ENCODE data around the gene CORO7.

CORO7 gene

DNA sequence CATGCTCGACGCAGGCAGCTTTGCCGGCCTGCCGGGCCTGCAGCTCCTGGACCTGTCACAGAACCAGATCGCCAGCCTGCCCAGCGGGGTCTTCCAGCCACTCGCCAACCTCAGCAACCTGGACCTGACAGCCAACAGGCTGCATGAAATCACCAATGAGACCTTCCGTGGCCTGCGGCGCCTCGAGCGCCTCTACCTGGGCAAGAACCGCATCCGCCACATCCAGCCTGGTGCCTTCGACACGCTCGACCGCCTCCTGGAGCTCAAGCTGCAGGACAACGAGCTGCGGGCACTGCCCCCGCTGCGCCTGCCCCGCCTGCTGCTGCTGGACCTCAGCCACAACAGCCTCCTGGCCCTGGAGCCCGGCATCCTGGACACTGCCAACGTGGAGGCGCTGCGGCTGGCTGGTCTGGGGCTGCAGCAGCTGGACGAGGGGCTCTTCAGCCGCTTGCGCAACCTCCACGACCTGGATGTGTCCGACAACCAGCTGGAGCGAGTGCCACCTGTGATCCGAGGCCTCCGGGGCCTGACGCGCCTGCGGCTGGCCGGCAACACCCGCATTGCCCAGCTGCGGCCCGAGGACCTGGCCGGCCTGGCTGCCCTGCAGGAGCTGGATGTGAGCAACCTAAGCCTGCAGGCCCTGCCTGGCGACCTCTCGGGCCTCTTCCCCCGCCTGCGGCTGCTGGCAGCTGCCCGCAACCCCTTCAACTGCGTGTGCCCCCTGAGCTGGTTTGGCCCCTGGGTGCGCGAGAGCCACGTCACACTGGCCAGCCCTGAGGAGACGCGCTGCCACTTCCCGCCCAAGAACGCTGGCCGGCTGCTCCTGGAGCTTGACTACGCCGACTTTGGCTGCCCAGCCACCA is 35.1 kb downstream of the CORO7 start:
- TF ChIP-seq ZFX (IDR thresholded peaks at IDR 0.05): no peak
- TF ChIP-seq, protein P1, sequence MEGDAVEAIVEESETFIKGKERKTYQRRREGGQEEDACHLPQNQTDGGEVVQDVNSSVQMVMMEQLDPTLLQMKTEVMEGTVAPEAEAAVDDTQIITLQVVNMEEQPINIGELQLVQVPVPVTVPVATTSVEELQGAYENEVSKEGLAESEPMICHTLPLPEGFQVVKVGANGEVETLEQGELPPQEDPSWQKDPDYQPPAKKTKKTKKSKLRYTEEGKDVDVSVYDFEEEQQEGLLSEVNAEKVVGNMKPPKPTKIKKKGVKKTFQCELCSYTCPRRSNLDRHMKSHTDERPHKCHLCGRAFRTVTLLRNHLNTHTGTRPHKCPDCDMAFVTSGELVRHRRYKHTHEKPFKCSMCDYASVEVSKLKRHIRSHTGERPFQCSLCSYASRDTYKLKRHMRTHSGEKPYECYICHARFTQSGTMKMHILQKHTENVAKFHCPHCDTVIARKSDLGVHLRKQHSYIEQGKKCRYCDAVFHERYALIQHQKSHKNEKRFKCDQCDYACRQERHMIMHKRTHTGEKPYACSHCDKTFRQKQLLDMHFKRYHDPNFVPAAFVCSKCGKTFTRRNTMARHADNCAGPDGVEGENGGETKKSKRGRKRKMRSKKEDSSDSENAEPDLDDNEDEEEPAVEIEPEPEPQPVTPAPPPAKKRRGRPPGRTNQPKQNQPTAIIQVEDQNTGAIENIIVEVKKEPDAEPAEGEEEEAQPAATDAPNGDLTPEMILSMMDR (conservative IDR thresholded peaks at IDR 0.05): no peak
- H3K27ac ChIP-seq: no peak overlapping the region

GRCh38 chr16:4380119-4381063 is 36.0 kb downstream of the CORO7 start:
- TF ChIP-seq, protein P1 (conservative IDR thresholded peaks at IDR 0.05): no peak
- no peak for TF ChIP-seq ZFX (IDR thresholded peaks at IDR 0.05)
- peak overlapping the region; percentile 16; the same call in 1 of the 2 replicates for H3K27ac ChIP-seq

GRCh38 chr16:4378999-4379690 is 37.3 kb downstream of the CORO7 start:
- TF ChIP-seq ZFX (IDR thresholded peaks at IDR 0.05): no peak
- TF ChIP-seq, protein P1 (conservative IDR thresholded peaks at IDR 0.05): no peak
- H3K27ac ChIP-seq: no peak overlapping the region

DNA sequence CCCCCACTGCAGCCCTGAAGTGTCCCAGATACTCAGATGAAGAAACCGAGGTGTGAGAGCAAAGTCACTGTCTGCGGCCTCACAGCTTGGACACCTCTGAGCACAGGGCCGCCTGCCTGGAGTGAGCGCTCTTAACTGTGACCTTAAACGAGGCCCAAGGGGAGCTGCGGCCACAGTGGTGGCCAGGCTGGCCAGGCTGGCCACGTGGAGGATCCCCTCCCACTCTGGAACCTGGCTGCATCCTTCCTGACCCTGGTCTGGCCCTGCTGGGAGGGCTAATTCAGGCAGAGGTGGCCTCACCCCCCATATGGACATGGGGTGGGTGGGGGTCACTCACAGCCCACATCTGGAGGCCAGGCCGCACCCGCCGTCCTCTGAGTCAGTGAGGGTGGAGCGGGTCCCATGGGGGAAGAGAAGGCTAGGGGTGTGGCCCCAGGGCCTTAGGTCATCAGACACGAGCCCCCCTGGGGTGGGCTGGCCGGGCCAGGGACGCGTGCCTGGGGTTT is 38.2 kb downstream of the CORO7 start:
- no peak for TF ChIP-seq ZFX (IDR thresholded peaks at IDR 0.05)
- TF ChIP-seq, protein P1 (conservative IDR thresholded peaks at IDR 0.05): no peak
- peak overlapping the region; percentile 85; the same call in 1 of the 2 replicates for H3K27ac ChIP-seq

- no peak for TF ChIP-seq ZFX (IDR thresholded peaks at IDR 0.05)
- TF ChIP-seq, protein P1 (conservative IDR thresholded peaks at IDR 0.05): no peak; the same call in 1 of the 2 replicates
- H3K27ac ChIP-seq: peak overlapping the region; percentile 85
These were observed 38.7 kb downstream of the CORO7 start for GRCh38 chr16:4377573-4378154.

DNA sequence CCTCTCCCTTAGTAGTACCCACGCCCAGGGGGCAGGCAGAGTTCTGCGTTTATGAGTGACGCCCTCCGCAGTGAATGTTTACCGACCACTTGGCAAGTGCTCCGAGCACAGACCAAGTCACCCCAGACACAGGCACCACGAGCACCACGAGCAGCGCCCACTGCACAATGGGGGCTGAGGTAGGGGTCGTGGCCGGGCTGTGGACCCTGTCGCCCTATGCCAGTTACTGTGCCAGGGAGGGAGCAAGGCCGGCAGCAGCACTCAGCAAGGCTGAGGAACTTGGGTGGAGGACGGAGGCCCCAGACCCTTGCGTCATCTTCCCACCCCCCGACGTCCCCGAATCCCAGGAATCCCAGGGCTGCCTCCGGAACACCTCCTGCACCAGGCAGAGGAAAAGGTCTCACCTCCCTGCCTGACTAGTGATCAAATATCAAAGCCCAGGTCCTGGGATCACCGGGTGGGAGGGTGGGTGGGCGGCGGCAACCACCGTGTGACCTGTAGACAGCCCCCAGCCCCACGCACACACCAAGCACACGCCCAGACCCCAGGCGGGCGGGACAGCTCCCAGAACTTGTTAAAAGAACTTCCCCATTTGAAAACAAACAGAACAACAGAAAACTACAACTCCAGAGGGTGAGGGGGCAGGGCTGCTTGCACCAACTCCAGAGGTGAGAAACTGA is 39.4 kb downstream of the CORO7 start:
- peak overlapping the region; percentile 85 for H3K27ac ChIP-seq

More for the DNA sequence above, 39.4 kb downstream of the CORO7 start:
- TF ChIP-seq, protein P1 (conservative IDR thresholded peaks at IDR 0.05): no peak
- no peak for TF ChIP-seq ZFX (IDR thresholded peaks at IDR 0.05)
